Endothelial cell of hepatic sinusoid (primary cell): ENCODE measurements around the gene TSNAXIP1.
"Not testable (repeated sequence)": the region's sequence is repeated elsewhere in the genome, so short reads cannot be mapped to it uniquely, and the experiment has no call there.

Experiments used
- in situ Hi-C: cut with HindIII; loops from 2 replicates; pipeline ENCODE4 v1.10.0; 2017; ENCODE audit warnings: low sequenced_read_pairs

Gene TSNAXIP1

GRCh38 chr16:67833030-67833414 is 26.3 kb downstream of the TSNAXIP1 start:
- in situ Hi-C loops: no loop called here

DNA sequence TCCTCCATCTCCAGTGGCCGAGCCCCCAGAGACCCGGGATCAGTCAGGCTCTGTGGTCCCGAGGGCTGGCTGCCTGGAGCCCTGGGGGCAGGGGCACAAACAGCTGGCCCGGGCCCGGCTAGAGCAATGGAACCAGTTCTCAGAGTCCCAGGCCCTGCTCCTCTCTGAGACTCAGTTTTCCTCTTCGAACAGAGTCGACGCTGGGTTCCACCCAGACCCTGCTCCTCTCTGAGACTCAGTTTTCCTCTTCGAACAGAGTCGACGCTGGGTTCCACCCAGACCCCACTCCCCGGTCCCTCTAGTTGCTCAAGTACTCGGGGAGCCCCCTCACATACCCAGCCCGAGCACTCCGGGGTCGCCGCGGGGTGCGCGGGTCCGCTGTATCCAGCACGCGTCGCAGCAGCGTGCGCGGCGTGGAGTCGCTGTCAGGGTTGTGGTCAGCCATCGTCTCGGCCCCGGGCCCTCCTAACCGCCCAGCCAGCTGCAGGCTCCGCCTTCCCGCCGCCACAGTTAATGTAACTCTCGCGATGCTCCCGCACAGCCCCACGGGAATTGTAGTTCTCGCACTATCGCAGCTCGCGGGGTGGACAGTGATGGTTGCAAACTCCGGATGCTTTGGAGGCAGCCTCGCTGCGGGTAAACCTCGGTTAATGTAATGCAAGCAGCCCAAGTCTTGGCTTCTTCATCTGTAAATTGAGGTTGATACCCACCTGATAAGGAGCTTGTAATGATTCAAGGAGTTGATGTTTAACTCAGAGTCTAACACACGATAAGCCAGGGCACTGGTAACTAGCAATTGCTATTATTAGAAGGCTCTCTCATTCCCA is 26.9 kb downstream of the TSNAXIP1 start:
- in situ Hi-C loops: no loop called here

DNA sequence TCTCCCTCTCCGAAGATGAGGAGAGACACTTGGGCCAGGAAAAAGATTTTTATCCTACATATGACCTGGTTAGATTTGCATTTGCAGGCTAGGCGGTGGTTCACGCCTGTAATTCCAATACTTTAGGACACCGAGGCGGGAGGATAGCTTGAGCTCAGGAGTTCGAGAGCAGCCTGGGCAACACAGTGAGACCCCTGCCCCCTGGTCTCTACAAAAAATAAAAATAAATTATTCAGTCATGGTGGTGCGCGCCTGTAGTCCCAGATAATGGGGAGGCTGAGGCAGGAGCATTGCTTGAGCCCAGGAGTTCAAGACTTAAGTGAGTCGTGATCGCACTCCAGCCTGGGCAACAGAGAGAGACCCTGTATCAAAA is 27.5 kb downstream of the TSNAXIP1 start:
- in situ Hi-C loops: no loop called here

DNA sequence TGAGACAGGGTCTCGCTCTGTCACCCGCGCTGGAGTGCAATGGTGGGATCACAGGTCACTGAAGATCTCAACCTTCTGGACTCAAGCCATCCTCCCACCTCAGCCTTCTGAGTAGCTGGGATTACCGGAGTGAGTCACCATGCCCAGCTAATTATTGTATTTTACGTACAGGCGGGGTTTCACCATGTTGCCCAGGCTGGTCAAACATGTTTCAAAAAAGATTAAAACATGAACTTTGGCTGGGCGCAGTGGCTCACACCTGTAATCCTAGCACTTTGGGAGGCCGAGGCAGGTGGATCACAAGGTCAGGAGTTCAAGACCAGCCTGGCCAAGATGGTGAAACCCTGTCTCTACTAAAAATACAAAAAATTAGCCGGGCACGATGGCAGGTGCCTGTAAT is 30.5 kb downstream of the TSNAXIP1 start:
- in situ Hi-C loops: not testable (repeated sequence)

GRCh38 chr16:67837811-67838210 is 31.1 kb downstream of the TSNAXIP1 start:
- in situ Hi-C loops: no loop called here

GRCh38 chr16:67841198-67841815 is 34.6 kb downstream of the TSNAXIP1 start:
- in situ Hi-C loops: no loop called here

DNA sequence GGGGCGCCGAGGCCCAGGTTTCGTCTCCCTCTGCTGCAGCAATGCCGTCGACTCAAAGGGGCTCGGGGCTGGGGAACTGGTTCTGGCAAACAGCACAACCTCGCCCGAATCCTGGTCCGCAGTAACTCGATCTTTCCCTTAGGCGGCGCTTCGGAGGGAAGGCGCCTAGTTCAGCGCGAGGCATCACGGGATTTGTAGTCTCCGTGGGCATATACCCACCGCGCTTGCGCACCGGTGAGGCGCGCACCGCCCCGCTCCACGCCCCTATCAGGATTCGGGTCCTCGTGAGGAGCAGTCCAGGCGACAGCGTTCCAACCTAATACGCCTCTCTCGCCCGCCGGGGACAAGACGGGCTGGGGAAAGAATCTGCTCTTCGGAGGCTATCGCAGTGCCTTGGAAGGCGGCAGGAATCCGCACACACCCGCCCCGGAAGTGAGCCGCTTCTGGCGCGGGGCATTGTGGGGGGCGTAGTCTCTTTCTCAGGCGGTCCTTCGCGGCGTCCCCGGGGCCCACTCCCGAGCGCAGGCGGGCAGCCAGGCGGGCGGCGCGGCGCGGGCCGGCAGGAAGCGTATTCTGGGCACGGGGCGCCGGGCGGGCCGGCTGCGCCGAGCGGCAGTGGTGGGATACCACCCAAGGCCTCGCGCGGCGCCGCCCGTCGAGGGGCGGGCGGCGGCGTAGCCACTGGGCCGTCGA is 35.3 kb downstream of the TSNAXIP1 start, which contains the start of gene THAP11:
TSS of gene THAP11 (plus strand) at position 505 of the 693 bp plus-strand sequence. CDS start 235 bp downstream, outside the sequence.
- in situ Hi-C loops: no loop called here

GRCh38 chr16:67842509-67843342 is 36.0 kb downstream of the TSNAXIP1 start:
- in situ Hi-C loops: no loop called here

GRCh38 chr16:67843343-67843765 is 36.7 kb downstream of the TSNAXIP1 start:
- in situ Hi-C loops: no loop called here

- in situ Hi-C loops: no loop called here
Measured at GRCh38 chr16:67844497-67844896, 37.8 kb downstream of the TSNAXIP1 start.

DNA sequence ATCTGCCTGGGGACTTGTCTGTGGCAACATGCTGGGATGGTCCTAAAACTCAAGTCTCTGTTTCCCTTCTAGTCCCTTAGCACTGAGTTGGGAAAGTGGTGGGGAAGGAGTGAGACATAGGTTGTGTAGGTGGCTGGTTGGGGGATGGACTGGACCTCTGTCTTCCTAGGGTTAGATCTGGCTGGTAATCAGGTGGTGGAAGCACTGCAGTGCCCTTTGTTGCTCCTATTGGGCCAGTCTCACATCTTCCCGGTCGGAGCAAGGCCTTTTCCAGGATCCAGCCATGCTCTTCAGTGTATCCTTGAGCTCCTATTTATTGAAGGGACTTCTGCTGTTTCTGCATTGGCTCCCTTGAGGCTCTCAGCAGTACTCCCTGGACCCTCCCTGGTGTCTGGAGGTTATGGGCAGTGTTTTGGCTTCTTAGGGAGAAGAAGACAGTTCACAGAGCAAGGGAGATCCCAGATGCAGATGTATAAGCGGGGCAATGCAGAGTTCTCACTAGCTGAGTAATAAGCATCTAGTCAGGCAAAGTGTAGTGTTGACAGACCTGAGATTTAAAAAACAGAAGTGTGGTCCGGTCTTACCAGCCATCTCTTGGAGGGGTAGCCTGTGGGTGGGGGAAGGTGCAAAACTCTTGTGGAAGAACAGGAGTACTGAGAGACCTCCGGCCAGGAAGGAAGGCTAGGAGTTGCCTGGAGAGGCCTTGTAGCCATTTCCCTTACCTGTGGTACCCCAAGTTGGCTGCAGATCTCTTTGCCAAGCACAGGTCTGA is 38.8 kb downstream of the TSNAXIP1 start:
- in situ Hi-C loops: no loop called here

DNA sequence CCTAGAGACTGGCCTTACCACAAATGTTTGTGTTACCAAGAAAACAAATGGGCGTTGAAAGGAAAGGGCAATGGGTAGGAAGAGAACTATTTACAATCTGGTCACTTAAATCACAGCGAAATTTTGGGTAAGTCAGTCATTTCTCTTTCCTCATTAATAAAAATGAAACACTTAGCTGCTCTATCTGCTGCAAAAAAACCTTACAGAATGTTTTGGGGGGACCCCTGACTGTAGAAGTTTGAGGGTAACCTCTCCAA is 39.3 kb downstream of the TSNAXIP1 start:
- in situ Hi-C loops: no loop called here

DNA sequence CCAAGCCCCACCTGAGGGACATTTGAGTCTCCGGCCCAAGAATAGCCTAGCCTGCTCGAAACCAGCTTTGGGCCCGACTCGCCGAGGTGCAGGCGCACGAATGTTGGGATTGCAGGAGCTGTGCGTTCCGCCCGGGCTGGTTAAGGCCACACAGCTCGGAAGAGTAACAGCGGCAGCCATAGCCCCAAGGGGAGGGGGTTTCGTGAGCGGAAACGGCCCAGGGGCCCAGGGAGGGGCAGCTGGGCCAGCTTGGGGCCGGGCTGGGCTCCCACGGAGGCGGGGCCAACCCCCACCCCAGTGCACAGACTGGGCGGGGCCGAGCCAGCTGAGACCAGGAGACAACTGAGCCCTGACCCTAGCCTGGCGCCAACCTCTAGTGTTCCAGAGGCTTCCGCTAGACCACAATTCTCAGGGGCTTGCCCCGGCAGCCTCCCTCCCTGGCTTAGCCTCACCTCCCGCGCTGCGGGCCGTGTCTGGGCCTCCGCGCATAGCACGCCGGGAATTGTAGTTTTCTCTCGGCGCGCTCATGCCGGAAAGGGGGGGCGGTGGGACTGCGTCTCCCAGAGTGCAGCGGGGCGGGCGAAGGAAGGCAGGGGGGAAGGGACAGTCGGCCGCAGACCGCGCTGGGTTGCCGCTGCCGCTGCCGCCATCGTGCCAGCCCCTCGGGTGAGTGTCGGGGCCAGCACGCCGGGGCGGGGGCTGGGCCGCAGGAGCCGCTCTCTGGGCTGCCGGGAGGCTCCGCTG is 39.8 kb downstream of the TSNAXIP1 start, which contains the start of gene NUTF2:
TSS of gene NUTF2 (plus strand) at position 614 of the 744 bp plus-strand sequence. CDS start 18,198 bp downstream, outside the sequence.
- in situ Hi-C loops: no loop called here

DNA sequence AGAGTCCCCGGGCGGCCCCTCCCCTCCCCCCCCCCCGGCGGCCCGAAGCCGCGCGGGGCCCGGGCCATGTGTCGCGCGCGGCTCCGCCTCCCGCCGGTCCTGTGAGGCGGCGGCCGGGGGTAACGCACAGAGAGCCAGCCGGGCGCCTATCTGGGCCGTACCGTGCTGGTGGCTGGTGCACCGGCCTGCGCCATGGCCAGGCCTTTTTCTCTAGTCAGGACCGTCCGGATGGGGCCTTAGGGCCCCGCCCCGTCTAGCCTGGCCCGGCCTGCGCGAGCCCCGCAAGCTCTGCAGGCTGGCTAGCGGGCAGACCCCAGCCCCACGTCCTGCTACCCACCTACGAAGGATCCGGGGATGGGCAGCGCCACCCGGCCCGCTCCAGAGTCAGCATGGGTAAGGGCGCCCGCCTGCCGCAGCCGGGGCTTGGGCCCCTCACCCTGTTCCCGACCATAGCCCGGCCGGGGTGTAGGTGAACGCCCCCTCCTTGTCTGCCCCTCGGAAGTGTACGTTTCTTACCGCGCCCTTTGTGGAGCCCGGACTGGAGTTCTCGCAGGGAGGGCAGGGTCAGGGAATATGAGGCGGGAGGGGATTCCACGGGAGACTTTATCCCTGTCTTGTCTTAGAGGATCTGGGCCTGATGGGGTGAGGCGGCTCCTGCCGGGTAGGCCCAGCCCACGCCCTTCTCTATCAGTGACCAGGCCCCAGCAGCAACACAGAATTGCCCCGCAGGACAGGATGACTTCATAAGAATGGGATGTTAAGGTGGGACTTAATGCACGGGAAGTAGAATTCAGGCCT is 40.6 kb downstream of the TSNAXIP1 start, which contains the start of gene CENPT:
TSS of gene CENPT (minus strand) at position 630 of the 798 bp plus-strand sequence. CDS start 13,834 bp downstream, outside the sequence.
- in situ Hi-C loops: no loop called here

DNA sequence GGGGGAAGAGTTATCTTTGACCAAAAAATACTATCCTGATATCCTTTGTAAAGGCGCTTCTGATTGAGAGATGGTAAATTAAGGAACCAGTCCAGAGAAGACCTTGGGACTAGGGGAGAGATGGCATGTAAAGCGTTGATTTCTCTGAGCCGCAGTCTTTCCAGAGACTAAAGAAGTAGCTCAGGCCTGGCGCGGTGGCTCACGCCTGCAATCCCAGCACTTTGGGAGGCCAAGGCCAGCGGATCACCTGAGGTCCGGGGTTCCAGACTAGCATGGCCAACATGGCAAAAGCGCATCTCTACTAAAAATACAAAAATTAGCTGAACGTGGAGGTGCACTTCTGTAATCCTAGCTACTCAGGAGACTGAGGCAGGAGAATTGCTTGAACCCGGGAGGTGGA is 41.4 kb downstream of the TSNAXIP1 start:
- in situ Hi-C loops: no loop called here

- in situ Hi-C loops: no loop called here
Measured at GRCh38 chr16:67853670-67854069, 47.0 kb downstream of the TSNAXIP1 start.

- in situ Hi-C loops: no loop called here
Measured at GRCh38 chr16:67855789-67856188, 49.1 kb downstream of the TSNAXIP1 start.

DNA sequence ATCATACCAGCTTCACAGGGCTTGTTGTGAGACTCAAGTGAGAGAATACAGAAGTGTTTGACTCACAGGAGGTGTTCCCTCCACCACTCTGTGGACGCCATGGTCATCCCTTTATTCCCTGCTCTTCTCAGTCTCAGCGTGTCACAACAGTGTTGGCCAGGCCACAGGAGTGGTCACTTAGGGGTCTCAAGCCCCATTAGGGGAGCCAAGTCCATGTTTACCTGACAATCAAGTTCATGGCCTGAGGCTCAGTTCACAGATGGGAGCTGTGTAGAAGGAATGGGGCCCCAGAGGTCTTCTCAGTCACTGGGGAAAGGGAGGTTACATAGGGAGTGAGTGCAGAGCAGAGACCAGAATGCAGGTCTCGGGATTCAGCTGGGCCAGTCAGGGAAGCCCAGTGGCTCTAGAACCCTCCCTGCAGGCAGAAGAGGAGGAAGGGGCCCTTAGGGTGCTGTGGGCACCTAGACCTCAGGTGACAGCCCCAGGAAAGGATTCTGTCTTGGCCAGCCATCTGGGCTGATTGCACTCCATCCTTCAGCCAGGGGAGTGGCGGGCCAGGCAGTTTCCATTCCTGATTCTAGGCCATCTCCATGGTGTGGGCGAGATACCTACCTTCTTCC is 50.3 kb downstream of the TSNAXIP1 start:
- in situ Hi-C loops: no loop called here
